Neural progenitor cell (in vitro differentiated cells): ENCODE results near the gene ZXDC.

ENCODE experiments used
- EZH2 ChIP-seq: fragments of 200-600 bp; sonication (generic); IDR thresholded peaks from 2 replicates; pipeline ENCODE4 v1.6.1; 2017; ENCODE audit warnings: antibody characterized with exemption, mild to moderate bottlenecking, moderate library complexity
- EZH2phosphoT487 ChIP-seq: fragments of 200-600 bp; sonication (generic); IDR thresholded peaks from 2 replicates; pipeline ENCODE4 v1.6.1; 2017; ENCODE audit warnings: antibody characterized with exemption
- TF ChIP-seq, protein P1 (sequence below): fragments of 200-600 bp; sonication (generic); IDR thresholded peaks from 2 replicates; pipeline ENCODE4 v1.5.1; 2017; ENCODE audit warnings: antibody characterized with exemption, mild to moderate bottlenecking

DNA sequence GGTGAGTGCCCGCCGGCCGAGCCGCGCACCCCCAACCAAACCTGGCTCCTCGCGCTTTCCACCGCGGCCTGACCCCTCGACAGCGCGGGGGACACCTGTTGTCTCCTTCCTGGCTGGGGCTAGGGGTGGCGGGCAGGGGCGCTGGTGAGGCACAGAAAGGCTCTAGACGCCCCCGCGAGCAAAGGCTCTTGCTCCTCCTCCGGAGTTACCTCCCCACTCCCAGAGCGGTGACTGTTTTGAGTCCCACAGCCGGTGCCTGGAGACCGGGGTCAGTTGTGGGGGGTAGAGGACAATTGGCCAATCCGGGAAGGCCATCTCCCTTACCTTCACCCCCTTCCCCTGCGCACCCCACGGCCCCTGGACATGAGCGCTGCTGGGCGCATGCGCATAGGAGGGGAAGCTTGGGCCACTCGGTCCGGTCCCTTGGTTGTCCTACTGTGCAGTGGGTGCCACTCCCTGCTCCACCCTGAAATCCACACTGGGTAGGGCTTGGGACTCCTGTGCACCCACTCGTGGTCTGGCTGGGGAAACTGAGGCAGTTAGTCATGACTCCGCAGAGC lies 48.8 kb upstream of the ZXDC start:
- TF ChIP-seq, protein P1, sequence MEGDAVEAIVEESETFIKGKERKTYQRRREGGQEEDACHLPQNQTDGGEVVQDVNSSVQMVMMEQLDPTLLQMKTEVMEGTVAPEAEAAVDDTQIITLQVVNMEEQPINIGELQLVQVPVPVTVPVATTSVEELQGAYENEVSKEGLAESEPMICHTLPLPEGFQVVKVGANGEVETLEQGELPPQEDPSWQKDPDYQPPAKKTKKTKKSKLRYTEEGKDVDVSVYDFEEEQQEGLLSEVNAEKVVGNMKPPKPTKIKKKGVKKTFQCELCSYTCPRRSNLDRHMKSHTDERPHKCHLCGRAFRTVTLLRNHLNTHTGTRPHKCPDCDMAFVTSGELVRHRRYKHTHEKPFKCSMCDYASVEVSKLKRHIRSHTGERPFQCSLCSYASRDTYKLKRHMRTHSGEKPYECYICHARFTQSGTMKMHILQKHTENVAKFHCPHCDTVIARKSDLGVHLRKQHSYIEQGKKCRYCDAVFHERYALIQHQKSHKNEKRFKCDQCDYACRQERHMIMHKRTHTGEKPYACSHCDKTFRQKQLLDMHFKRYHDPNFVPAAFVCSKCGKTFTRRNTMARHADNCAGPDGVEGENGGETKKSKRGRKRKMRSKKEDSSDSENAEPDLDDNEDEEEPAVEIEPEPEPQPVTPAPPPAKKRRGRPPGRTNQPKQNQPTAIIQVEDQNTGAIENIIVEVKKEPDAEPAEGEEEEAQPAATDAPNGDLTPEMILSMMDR = no peak
- TF ChIP-seq EZH2 (no peak), EZH2phosphoT487 (peak; percentile 50)
